ENCODE results near the gene SENP1.

SENP1 gene

DNA sequence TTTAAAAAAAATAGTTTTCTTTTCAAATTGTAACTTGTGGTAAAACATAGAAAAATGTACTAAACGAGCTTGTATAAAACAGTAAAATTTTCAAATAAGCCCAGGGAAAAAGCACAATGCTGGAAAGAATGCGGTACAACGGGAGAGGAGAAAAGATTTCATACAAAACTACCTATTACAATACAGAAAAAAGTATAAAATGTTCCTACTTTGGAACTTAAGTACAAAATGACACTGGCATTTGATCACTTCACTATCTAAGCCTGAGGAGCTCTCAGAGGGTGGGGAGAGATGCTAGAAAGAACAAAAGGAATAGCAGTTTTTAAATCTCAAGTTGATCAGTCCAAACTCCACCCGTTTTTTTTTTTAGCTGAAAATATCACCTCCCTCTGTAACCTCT, 62.1 kb downstream of the SENP1 start:
- no peak overlapping the region for H3K4me3 ChIP-seq (ENCODE audit: low read depth in 1 of 2, low read length in 2 of 2)
- H3K4me1 ChIP-seq (ENCODE audit: insufficient read depth, low read length) = no peaks in the 10 kb centered on the region
- peaks cover 30% of the 10 kb centered on the region for H3K36me3 ChIP-seq (ENCODE audit: insufficient read depth, low read length)
- H3K9ac ChIP-seq (ENCODE audit: low read length) = no peak overlapping the region
- H3K27ac ChIP-seq (ENCODE audit: low read depth, low read length) = no peak overlapping the region
- no peaks in the 10 kb centered on the region for H3K27me3 ChIP-seq (ENCODE audit: control insufficient read depth in 1 of 2, insufficient read depth in 2 of 2, low read length in 2 of 2)
- no peaks in the 10 kb centered on the region for H3K9me3 ChIP-seq (ENCODE audit: low read length)

DNA sequence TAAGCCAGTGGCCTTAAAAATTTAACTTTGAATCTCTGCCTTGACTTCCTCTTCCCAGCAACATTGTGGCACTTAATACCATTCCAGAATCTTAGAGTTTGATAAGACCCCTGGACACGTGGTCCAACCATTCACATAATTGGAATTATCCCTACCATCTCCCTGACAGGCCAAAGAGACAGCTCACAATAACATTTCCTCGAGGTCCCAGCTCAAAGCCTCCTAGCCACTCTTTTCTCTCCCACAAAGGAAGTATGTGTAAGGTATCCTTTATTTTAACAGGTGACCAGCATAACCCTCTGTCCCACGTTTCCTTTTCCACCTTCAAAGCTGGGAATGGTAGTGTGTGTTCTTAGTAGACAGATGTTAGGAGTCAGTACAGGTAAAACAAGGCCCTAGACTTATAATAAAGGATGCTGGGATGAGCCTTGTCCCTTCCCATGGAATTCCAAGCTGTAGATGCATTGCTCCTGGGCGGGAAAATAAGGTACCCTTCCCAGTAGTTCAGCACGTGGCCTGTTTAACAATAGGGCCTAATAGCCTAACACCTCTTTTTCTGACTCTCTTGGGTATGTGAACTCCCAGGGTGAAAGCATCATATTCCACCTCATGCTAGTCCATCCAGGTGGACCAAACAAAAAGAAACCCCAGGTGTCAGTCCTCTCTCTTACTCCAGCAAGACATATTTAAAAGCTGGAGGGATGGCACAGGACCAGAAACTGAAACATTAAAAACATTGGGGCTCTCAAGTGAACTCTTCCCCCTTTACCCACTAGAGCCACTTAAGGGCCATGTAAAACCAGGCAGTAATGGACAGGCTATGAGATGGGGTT, 64.1 kb downstream of the SENP1 start:
- Histone ChIP-seq H3K4me1 (ENCODE audit: insufficient read depth, low read length) (no peaks in the 10 kb centered on the region), H3K9me3 (ENCODE audit: low read length) (no peaks in the 10 kb centered on the region)

DNA sequence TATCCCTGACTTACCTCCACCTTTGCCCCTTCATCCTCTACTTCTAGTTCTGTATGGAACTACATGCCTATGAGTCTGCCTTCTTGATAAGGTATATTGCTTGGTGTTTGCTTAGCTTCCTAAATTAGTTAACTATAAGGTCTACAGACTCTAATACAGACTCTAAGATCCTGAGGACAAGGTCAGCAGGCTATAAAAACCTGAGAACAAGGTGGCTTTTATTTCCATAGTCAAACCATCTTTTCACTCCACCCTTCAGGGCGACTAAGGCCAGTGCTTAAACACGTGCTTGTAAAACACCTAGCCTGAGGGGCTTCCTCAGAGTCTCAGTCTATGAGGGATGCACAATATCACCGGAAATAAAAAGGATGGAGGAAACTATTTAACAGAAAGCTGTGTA, 65.5 kb downstream of the SENP1 start:
- Histone ChIP-seq H3K36me3 (ENCODE audit: insufficient read depth, low read length) (peaks cover 7% of the 10 kb centered on the region), H3K9me3 (ENCODE audit: low read length) (no peaks in the 10 kb centered on the region), H3K4me3 (ENCODE audit: low read depth in 1 of 2, low read length in 2 of 2) (no peak overlapping the region), H3K4me1 (ENCODE audit: insufficient read depth, low read length) (no peaks in the 10 kb centered on the region), H3K27me3 (ENCODE audit: control insufficient read depth in 1 of 2, insufficient read depth in 2 of 2, low read length in 2 of 2) (no peaks in the 10 kb centered on the region), H3K27ac (ENCODE audit: low read depth, low read length) (no peak overlapping the region), H3K9ac (ENCODE audit: low read length) (no peak overlapping the region)

More for the DNA sequence above, 64.1 kb downstream of the SENP1 start:
- H3K36me3 ChIP-seq (ENCODE audit: insufficient read depth, low read length) = peaks cover 16% of the 10 kb centered on the region
- H3K27ac ChIP-seq (ENCODE audit: low read depth, low read length) = no peak overlapping the region
- no peak overlapping the region for H3K4me3 ChIP-seq (ENCODE audit: low read depth in 1 of 2, low read length in 2 of 2)
- H3K9ac ChIP-seq (ENCODE audit: low read length) = no peak overlapping the region
- H3K27me3 ChIP-seq (ENCODE audit: control insufficient read depth in 1 of 2, insufficient read depth in 2 of 2, low read length in 2 of 2) = no peaks in the 10 kb centered on the region

DNA sequence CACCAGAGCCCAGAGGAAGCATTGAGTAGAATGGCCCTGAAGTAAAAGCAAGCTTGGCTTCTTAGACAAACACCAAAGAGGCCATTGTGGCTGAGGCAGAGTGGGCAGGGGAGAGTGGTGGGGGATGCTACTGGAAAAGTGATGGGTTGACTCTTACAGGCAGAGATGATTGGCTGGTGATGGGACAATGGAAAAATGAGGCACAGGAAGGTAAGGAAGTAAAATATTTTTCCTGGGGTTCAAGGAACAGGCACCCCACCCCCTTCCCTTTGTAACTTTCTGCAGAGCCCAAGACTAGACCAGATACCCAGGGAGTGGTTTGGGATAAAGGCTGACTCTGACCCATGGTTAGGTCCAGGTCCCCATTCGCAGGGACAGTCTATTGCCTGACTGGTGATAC, 66.7 kb downstream of the SENP1 start:
- Histone ChIP-seq H3K9me3 (ENCODE audit: low read length) (no peaks in the 10 kb centered on the region), H3K36me3 (ENCODE audit: insufficient read depth, low read length) (no peaks in the 10 kb centered on the region), H3K4me1 (ENCODE audit: insufficient read depth, low read length) (no peaks in the 10 kb centered on the region), H3K4me3 (ENCODE audit: low read depth in 1 of 2, low read length in 2 of 2) (no peak overlapping the region), H3K27me3 (ENCODE audit: control insufficient read depth in 1 of 2, insufficient read depth in 2 of 2, low read length in 2 of 2) (peaks cover 0 to 6% of the 10 kb centered on the region in 2 donors), H3K9ac (ENCODE audit: low read length) (no peak overlapping the region), H3K27ac (ENCODE audit: low read depth, low read length) (no peak overlapping the region)

DNA sequence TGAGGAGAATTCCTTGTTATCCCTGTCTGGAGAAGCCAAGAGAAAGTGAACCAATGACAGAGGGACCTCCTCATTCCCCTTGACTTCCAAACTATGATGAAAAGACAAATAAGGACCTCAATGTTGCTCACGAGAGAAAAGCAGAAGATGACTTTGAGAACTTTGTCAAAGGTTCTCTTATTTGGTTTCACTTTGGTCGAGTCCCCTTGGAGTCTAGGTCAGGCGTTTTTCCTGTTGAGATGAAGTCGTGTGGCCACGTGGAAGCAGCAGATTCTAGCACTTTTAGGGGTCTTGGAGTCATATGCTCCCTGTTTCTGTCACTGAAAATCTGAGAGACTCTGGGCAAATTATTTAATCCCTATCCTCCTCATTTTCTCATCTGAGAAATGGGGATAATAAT, 67.8 kb downstream of the SENP1 start:
- Histone ChIP-seq H3K36me3 (ENCODE audit: insufficient read depth, low read length) (no peaks in the 10 kb centered on the region), H3K9me3 (ENCODE audit: low read length) (no peaks in the 10 kb centered on the region), H3K27ac (ENCODE audit: low read depth, low read length) (no peak overlapping the region), H3K4me3 (ENCODE audit: low read depth in 1 of 2, low read length in 2 of 2) (no peak overlapping the region), H3K4me1 (ENCODE audit: insufficient read depth, low read length) (no peaks in the 10 kb centered on the region), H3K9ac (ENCODE audit: low read length) (no peak overlapping the region), H3K27me3 (ENCODE audit: control insufficient read depth in 1 of 2, insufficient read depth in 2 of 2, low read length in 2 of 2) (peaks cover 0 to 6% of the 10 kb centered on the region in 2 donors)

DNA sequence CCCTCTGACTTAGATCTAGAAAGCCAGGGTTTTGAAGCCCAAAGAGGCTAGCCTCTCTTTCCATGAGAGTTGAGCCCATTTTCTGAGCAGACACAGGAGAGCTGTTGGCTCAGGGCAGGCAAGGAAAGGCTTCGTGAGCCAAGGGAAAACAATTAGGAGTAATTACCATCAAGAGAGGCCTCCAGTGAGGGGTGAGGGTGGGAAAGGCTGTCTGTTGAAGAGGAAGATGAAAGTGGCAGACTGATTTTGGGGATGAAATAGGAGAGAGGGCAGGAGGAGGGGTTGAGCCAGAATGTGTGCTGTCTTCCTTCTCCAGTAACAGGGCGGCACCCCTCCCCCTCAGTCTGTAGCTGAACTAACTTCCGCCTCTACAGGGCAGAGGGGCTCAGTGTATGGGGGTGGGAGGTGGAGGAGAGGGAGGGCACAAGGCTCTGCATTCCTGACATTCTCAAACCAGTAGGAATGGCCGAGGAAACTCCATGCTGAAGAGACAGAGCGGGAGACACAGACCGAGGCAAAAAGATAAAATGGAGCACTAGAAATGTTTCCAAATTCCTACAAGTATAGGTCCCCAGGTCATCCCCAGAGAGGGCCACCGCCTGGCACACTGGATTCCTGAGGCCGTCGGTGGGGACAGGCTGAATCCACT, 68.5 kb downstream of the SENP1 start:
- Histone ChIP-seq H3K4me3 (ENCODE audit: low read depth in 1 of 2, low read length in 2 of 2) (no peak overlapping the region), H3K4me1 (ENCODE audit: insufficient read depth, low read length) (no peaks in the 10 kb centered on the region), H3K36me3 (ENCODE audit: insufficient read depth, low read length) (no peaks in the 10 kb centered on the region), H3K9me3 (ENCODE audit: low read length) (no peaks in the 10 kb centered on the region), H3K27me3 (ENCODE audit: control insufficient read depth in 1 of 2, insufficient read depth in 2 of 2, low read length in 2 of 2) (peaks cover 0 to 6% of the 10 kb centered on the region in 2 donors), H3K9ac (ENCODE audit: low read length) (no peak overlapping the region), H3K27ac (ENCODE audit: low read depth, low read length) (no peak overlapping the region)

DNA sequence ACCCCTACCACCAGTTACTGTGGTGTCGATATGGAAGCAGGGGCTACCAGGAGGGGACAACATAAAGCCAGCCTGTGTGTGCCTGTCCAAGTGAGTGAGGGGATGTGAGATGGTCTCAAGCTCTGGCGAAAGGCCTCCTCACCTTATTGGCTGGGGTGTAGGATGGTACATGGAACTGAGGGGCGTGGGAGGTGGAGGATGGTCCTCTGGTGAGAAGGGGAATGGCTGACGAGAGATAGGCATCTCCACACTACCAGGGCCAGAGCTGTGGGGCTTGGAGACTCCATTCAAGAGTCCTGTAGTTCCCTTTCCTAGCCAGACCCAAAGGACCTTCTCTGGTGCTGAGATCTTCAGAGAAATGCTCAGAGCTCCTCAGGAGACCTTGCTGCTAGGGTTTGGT, 69.1 kb downstream of the SENP1 start:
- Histone ChIP-seq H3K27ac (ENCODE audit: low read depth, low read length) (no peak overlapping the region), H3K27me3 (ENCODE audit: control insufficient read depth in 1 of 2, insufficient read depth in 2 of 2, low read length in 2 of 2) (peaks cover 0 to 6% of the 10 kb centered on the region in 2 donors), H3K9ac (ENCODE audit: low read length) (no peak overlapping the region), H3K4me3 (ENCODE audit: low read depth in 1 of 2, low read length in 2 of 2) (no peak overlapping the region), H3K4me1 (ENCODE audit: insufficient read depth, low read length) (no peaks in the 10 kb centered on the region), H3K9me3 (ENCODE audit: low read length) (no peaks in the 10 kb centered on the region), H3K36me3 (ENCODE audit: insufficient read depth, low read length) (no peaks in the 10 kb centered on the region)

DNA sequence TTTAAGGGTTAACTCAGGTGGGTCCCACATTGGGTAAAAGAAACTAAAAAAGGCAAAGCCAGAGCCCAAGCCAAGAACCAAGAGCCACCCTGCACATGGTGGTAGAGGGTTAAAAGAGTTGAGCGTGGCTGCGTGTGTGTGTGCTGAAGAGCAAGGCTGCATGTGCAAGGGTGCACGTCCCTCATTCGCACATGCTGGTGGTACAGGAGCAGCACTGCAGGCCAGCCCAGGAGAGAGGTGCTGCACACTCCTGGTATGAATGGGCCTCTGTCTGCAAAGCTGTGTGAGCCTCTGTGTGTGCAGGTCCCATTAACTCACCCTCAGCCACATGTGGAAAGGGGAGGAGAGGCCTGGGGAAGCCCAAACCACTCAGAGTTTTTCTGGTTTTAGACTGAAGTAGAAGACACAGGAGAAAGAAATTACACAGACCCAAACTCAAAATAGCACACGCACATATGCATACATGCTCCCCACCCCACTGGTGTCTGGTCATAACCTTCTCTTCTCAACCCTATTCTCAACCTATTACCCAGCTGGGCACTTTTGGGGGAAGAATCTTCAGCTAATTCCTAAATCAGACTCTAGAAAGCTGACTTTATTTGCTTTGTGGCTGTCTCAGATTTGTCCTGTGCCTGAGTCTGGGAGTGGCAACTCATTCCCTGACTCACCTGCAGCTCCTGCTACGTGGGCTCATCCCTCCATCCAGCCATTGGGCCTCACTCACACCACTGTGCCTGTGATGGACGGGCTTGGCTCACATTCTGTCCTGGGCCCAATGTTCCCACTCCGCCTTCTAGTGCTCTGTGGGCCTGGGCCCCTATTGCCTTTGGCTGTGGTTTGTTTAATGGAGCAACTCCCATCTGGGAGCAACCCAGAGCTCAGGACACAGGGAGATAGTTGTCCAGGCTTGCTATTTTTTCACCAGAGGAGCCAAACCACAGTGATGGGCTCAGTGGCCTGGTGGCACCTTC, 70.8 kb downstream of the SENP1 start:
- H3K27ac ChIP-seq (ENCODE audit: low read depth, low read length) = no peak overlapping the region
- peaks cover 0 to 6% of the 10 kb centered on the region in 2 donors for H3K27me3 ChIP-seq (ENCODE audit: control insufficient read depth in 1 of 2, insufficient read depth in 2 of 2, low read length in 2 of 2)
- H3K9ac ChIP-seq (ENCODE audit: low read length) = no peak overlapping the region
- no peak overlapping the region for H3K4me3 ChIP-seq (ENCODE audit: low read depth in 1 of 2, low read length in 2 of 2)
- H3K4me1 ChIP-seq (ENCODE audit: insufficient read depth, low read length) = no peaks in the 10 kb centered on the region
- no peaks in the 10 kb centered on the region for H3K36me3 ChIP-seq (ENCODE audit: insufficient read depth, low read length)
- H3K9me3 ChIP-seq (ENCODE audit: low read length) = no peaks in the 10 kb centered on the region

DNA sequence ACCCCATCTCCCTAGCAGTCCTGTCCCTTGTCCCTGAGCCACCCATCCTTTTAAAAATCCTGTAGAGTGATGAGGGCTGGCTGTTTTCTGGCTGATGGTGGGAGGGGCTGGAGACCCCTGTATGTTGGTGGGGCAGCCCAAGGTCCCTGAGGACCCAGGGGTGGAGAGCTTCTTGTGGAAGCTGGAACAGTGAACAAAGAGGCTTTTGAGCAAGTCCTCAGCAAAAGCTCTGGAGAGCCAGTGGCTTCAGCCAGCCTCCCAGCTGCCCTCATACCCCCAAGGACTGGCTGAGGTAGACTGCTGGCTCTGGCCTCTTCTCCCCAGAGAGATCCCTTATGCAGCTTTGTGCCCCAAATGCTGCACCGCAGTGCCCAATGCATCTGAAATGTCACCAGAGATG, 72.4 kb downstream of the SENP1 start:
- peaks cover 0 to 6% of the 10 kb centered on the region in 2 donors for H3K27me3 ChIP-seq (ENCODE audit: control insufficient read depth in 1 of 2, insufficient read depth in 2 of 2, low read length in 2 of 2)
- no peak overlapping the region for H3K9ac ChIP-seq (ENCODE audit: low read length)
- H3K27ac ChIP-seq (ENCODE audit: low read depth, low read length) = no peak overlapping the region
- H3K9me3 ChIP-seq (ENCODE audit: low read length) = no peaks in the 10 kb centered on the region
- no peaks in the 10 kb centered on the region for H3K36me3 ChIP-seq (ENCODE audit: insufficient read depth, low read length)
- H3K4me1 ChIP-seq (ENCODE audit: insufficient read depth, low read length) = no peaks in the 10 kb centered on the region
- no peak overlapping the region for H3K4me3 ChIP-seq (ENCODE audit: low read depth in 1 of 2, low read length in 2 of 2)

DNA sequence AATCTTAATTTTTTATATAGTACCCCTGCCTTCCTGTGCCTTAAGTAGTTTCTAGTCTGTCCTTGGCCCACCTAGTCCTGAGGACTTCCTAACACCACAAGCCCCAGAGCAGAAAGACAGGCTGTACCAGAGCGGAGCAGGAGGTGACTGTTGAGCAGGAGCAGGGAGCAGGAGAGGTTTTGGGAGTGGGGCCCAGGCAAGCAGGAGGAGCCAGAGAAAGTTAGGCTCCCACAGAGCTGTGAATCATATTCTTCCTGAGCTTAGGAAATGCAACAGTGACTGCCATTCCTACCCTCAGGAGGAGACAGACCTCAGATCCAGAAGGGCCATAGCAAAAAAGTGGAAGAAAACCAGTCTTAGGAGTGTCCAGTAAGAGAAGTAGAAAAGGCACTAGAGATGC, 73.3 kb downstream of the SENP1 start:
- no peak overlapping the region for H3K27ac ChIP-seq (ENCODE audit: low read depth, low read length)
- no peak overlapping the region for H3K4me3 ChIP-seq (ENCODE audit: low read depth in 1 of 2, low read length in 2 of 2)
- no peaks in the 10 kb centered on the region for H3K9me3 ChIP-seq (ENCODE audit: low read length)
- no peaks in the 10 kb centered on the region for H3K4me1 ChIP-seq (ENCODE audit: insufficient read depth, low read length)
- H3K27me3 ChIP-seq (ENCODE audit: control insufficient read depth in 1 of 2, insufficient read depth in 2 of 2, low read length in 2 of 2) = peaks cover 0 to 6% of the 10 kb centered on the region in 2 donors
- no peak overlapping the region for H3K9ac ChIP-seq (ENCODE audit: low read length)
- no peaks in the 10 kb centered on the region for H3K36me3 ChIP-seq (ENCODE audit: insufficient read depth, low read length)

Data from muscle layer of colon (tissue), 2 donors.